DMS 273 treated with DMSO at 0.1 percent for 48 hours (cell line): ENCODE results near the gene CMIP.
"Not testable (repeated sequence)": the region's sequence is repeated elsewhere in the genome, so short reads cannot be mapped to it uniquely, and the experiment has no call there.

Experiments
- DNase-seq: peaks from one replicate; lab custom pipeline; 2025; lab: John Stamatoyannopoulos, UW

The CMIP gene

DNA sequence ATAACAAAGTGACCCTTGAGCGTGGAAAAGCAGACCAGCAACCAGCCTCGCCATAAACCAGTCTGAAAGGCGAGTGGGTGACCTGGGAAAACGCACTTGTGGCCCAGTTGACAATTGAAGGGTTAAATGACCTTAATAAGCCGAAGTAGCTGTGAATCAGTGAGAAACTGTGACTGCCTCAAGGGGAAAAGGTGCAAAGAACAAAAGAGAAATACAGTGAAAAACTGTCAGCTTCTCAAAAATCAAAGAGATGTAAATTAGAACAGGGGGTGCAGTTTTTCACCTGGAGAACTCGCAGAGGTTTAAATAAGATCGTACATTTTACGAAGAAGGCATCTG lies 124.1 kb downstream of the CMIP start:
- no peak for DNase-seq

DNA sequence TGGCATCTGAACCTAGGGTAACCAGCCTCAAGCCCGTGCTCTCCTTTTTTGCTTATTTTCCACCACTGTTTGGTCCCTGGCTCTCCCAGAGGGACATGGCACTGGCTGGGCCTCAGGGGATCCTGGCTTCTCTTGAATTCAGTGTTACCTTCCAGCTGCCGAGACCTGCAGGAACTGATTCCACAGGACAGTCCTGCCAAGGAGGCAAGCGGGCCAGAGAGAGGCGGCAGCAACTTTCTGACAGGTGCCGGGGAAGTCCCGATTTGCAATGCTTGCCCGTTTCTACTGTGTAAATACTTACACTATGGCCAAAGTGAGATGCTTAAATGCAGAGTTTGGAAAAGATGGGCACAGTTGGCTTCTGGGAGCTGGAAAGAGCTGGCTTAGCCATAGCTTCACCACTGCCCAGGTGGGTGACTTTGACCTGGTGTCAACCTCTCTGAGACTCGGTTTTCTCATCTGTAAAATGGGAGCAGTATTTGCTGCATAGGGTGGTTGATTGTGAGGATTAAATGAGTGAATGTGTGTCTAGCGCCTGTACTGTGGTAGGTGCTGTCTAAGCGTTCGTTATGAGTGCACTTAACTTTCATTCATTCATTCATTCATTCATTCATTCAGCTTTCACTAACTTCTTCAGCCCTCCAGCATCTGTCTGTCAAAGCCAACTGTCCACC lies 124.9 kb downstream of the CMIP start:
- DNase-seq = no peak

DNA sequence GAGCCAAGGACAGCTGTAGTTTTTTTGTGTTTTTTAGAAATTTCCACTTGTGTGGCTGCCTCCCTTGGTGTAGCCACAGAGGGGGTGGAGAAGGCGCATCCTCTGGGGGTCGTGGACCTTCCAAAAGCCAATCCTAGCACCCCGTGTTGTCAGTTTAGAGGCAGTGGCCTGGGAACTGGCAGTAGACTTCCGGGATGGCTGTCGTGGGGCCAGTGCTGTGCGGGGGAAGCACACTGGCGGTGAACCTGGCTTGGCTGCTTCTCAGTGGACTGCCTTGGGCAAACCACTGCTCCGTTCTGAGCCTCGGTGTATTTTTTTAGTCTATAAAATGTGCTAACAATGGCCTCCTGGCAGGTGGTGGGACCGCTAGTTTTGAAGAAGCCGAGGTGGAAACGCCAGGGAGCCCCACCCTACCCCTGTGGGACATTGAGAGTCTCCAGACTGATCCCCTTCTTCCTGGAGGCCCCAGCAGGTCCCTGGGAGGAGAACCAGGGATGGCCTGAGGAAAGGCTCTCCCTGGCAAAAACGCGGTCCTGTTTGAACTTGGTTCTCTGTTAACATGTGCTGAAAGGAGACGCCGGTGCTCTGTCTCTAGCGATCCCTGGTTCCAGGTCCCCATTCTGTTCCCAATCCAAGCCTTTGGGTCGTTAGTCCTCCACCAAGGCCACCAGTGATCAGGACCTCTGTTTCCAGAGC lies 125.7 kb downstream of the CMIP start:
- DNase-seq = no peak

GRCh38 chr16:81571175-81571574 lies 126.6 kb downstream of the CMIP start:
- DNase-seq = no peak

DNA sequence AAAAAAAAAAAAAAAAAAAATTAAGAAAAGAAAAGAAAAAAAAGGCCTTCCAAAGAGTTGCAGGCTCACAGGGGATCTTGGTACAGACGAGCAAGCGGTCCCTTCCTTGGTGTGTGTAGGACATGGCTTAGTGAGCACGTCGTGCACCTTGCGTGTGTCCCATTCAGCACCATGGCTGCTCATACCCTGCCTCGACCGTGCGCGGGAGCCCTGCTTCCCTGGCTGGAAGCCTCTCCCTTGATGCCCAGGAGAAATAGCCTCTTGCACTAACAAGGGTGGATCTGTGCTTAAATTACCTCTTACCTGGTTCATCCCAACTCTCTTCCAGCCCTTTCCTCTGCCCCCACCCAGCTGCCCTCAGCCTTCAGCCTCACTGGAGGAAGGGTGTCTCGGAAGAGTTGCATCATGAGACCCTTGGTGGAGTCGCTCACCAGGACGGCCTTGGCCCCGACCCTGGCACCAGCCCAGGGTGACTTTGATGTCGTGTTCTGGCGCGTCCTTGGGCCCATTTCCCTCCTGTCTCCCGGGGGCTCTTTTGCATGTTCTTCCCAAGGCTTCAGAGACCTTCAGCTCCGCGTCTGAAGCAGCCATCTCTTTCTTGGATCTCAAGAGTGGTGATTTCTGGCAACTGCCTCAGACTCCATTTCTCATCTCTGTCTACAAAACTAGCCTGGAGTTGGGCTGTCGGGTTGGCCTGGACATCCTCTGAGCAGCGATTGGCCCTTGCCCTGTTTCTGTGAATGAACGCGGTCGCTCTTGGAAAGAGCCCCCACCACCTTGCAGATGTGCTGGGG lies 127.2 kb downstream of the CMIP start:
- DNase-seq = no peak

- DNase-seq = no peak
Measured at GRCh38 chr16:81572386-81573144, 128.0 kb downstream of the CMIP start.

DNA sequence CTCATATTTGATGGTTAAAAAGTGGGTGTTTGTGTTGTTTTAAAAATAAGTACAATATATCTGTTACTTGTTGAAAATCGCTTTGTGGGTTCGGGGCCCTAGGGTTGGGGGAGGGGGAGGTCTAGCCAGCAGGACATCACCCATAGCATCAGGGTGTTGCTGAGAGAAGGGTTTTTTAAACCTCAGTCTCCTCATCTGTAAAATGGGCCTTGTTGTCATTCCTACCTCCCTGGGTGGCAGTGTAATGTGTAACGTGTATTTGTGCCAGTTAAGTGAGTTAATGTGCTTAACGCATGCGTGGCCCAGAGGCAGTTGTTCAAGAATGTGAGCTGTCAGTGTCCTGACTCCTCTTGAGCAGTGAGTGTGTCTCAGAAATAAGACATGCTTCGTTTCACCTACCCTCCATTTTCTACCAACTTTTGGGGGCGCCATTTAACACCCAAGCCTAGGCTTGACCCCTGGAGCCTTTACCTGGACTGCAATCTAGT lies 129.0 kb downstream of the CMIP start:
- no peak for DNase-seq

DNA sequence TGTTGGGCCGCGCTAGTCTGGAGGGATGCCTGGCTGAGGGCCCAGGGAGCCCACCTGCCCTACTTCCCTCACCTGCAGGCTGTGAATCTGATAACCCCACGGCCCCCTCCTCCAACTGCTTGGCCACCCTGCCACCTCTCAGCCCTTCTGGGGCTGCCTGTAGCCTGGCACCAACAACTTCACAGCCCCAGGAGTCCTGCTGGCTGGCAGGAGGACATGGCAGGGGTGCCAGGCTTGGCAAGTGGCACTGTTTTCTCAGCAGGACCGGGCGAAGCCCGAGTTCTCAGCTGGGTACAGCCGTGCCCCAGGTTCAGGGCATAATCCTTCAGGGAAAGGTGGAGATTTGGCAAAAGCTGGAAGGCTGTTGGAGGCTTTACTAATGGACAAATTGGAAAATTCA lies 129.6 kb downstream of the CMIP start:
- no peak for DNase-seq

DNA sequence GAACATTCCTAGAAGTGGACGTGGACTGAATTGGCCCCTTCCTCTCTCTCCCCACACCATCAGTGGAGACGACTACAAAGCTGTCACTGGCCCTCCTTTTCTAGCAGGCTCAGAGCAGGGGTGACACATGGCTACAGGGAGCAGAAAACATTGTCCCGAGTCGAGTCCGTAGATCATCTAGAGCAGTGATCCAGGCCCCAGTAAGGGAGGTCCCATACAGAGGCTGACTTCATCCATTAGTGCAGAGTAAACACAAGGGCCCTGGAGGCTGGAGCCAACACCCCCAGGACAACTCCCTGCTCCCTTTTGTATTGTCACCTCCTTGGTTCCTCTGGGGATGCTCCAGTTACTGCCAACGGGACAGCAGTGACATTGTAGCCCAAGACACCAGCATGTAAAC lies 130.7 kb downstream of the CMIP start:
- DNase-seq = no peak

GRCh38 chr16:81575834-81576233 lies 131.2 kb downstream of the CMIP start:
- DNase-seq = no peak

- DNase-seq = no peak
Measured at GRCh38 chr16:81576696-81577095, 132.1 kb downstream of the CMIP start.

DNA sequence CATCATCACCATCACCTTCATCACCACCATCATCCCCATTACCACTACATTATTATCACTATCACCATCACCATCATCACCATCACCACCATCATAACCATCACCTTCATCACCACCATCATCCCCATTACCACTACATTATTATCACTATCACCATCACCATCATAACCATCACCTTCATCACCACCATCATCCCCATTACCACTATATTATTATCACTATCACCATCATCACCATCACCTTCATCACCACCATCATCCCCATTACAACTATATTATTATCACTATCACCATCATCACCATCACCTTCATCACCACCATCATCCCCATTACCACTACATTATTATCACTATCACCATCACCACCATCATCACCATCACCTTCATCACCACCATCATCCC lies 132.7 kb downstream of the CMIP start:
- DNase-seq = not testable (repeated sequence)

DNA sequence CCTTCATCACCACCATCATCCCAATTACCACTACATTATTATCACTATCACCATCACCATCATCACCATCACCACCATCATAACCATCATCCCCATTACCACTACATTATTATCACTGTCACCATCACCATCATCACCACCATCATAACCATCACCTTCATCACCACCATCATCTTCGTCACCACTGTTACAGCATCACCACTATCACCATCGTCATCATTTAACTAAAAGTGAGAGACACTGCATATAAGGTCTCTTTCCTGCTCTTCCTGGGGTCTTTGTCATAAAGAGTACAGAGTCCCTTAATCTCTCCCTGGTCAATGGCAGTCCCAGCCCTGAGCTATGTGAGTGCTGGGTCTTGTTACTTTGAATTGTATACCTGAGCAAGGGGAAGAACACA lies 133.5 kb downstream of the CMIP start:
- no peak for DNase-seq

- no peak for DNase-seq
Measured at GRCh38 chr16:81578636-81579413, 134.2 kb downstream of the CMIP start.

DNA sequence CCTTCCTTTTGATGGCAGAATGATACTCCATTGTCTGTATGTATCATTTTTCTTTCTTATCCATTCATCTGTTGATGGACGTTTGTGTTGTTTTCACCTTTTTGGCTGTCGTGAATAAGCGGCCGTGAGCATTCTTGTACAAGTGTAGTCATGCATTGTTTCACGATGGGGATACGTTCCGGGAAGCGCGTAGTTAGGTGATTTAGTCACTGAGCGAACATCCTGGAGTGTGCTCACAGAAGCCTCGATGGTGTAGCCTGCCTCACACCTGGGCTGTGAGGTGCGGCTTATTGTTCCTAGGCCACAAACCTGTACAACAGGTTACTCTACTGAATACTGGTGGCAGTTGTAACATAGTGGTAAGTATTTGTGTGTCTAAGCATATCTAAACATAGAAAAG lies 136.5 kb downstream of the CMIP start:
- no peak for DNase-seq

DNA sequence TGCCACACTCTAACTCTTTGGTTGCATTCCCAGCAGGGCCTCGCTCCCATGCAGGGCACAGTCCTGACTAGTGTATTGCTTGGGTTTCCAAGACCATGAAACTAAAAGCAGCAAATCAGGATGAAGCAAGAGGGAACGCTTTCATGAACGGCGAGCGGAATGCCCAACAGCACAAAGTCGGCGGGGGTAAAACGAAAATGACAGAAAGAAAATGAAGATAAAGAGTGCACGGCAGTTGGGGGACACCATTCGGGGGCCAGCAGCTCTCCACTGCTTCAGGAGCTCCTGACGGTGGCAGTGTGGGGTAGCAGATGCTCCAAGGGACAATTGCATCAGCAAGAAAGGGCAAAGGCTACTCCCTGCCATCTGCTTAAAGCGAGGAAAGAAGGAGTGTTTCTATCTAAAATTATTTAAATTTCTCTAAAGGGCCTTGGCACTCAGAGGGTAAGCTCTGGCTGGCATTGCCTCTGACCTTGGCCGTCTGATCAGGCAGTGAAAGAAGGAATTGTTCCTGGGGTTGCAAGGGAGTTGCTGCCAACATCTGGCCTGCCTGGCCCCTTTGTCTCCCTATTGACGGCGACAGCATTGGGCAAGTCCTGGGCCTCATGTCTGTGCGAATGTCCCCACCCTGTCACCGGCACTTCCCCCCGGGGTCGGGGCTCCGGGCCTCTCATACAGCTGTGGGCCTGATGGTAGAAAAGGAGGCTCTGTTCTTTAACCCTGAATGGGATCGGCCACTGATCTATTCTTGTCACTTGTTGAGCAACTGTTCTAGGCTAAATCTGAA lies 138.2 kb downstream of the CMIP start:
- no peak for DNase-seq

- DNase-seq = no peak
Measured at GRCh38 chr16:81583893-81584631, 139.5 kb downstream of the CMIP start.

- DNase-seq = no peak
Measured at GRCh38 chr16:81585785-81586184, 141.2 kb downstream of the CMIP start.

- no peak for DNase-seq
Measured at GRCh38 chr16:81586417-81586816, 141.8 kb downstream of the CMIP start.
